ENCODE measurements around the gene APBB2.

DNA sequence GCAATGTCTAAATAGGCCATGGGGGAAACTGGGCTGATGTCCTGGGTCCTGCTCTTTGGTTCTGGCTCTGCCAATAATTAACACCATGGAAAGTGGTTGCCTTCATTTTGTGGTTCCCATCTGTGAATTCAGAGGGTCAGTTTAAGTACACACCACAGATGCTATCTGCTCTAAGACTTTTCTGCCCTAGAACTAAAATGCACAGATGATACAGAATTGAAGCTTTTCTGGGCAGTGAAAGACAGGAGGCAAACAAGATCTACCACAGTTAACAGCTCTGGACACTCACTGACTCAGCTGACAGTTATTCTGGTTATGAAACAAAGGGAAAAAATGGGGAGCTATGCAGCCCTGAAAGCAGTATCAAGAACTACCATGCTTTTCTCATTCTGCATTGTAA lies 37.3 kb downstream of the APBB2 start:
- TF ChIP-seq, protein P1, sequence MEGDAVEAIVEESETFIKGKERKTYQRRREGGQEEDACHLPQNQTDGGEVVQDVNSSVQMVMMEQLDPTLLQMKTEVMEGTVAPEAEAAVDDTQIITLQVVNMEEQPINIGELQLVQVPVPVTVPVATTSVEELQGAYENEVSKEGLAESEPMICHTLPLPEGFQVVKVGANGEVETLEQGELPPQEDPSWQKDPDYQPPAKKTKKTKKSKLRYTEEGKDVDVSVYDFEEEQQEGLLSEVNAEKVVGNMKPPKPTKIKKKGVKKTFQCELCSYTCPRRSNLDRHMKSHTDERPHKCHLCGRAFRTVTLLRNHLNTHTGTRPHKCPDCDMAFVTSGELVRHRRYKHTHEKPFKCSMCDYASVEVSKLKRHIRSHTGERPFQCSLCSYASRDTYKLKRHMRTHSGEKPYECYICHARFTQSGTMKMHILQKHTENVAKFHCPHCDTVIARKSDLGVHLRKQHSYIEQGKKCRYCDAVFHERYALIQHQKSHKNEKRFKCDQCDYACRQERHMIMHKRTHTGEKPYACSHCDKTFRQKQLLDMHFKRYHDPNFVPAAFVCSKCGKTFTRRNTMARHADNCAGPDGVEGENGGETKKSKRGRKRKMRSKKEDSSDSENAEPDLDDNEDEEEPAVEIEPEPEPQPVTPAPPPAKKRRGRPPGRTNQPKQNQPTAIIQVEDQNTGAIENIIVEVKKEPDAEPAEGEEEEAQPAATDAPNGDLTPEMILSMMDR (conservative IDR thresholded peaks at IDR 0.05), result 0 out of 2 replicates have a peak, but pooled peaks have one; percentile 21
- no peak for TF ChIP-seq EZH2 (IDR thresholded peaks at IDR 0.05; ENCODE audit: low read depth)
